WERI-Rb-1 (cell line): ENCODE measurements around the gene CENPT.

Experiments
- DNase-seq: peaks from one replicate; pipeline ENCODE4 v3.0.0-alpha.2; 2020
- H3K27ac ChIP-seq: fragments of 250-450 bp; sonication (Bioruptor Pico); 2 replicates; pipeline ENCODE4 v1.5.1; 2020; ENCODE audit warnings: mild to moderate bottlenecking, moderate library complexity
- H3K27me3 ChIP-seq: fragments of 250-450 bp; sonication (Bioruptor Pico); 2 replicates; pipeline ENCODE4 v1.5.1; 2021; ENCODE audit warnings: mild to moderate bottlenecking, low read depth, moderate library complexity; ENCODE audit not compliant: insufficient read depth, severe bottlenecking
- H3K36me3 ChIP-seq: fragments of 250-450 bp; sonication (Bioruptor Pico); 2 replicates; pipeline ENCODE4 v1.5.1; 2020; ENCODE audit warnings: mild to moderate bottlenecking, moderate library complexity
- H3K4me3 ChIP-seq: 2 replicates; pipeline ENCODE4 v1.5.1; 2011; ENCODE audit warnings: low read depth, mild to moderate bottlenecking, control low read depth, low read length
- H3K9me3 ChIP-seq: fragments of 250-450 bp; sonication (Bioruptor Pico); 2 replicates; pipeline ENCODE4 v1.5.1; 2021; ENCODE audit warnings: mild to moderate bottlenecking, moderate library complexity; ENCODE audit not compliant: severe bottlenecking
- CTCF ChIP-seq: IDR thresholded peaks from 2 replicates; pipeline ENCODE4 v1.5.1; 2011; ENCODE audit warnings: low read depth, mild to moderate bottlenecking, control low read depth, inconsistent platforms, low read length

The CENPT gene

DNA sequence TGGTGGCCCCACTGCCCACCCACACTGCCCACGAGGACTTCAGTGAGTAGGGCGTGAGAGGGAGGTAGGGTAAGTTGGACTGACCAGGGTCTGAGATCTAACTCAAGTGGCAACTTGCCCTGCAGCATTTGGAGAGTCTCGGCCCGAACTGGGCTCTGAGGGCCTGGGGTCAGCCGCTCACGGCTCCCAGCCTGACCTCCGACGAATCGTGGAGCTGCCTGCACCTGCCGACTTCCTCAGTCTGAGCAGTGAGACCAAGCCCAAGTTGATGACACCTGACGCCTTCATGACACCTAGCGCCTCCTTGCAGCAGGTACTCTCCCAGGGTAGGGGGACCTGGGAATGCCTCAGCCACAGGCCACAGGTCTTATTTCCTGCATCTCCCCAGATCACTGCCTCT, 32.0 kb upstream of the CENPT start:
- no peaks in the 10 kb centered on the region for H3K27me3 ChIP-seq
- no peak for TF ChIP-seq CTCF

DNA sequence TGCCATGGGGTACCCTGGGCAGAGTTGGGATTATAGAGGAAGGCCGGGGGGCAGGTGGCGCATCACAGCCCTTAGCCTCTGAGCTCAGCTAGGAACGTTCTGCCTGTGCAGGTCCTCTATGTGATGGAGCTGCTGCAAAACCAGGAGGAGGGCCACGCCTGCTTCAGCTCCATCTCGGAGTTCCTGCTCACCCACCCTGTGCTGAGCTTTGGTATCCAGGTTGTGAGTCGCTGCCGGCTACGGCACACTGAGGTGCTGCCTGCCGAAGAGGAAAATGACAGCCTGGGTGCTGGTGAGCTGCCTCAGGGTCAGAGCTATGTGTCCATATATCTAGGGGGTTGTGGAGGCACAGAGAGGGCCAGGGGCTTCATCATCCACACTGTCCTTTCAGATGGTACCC, 31.4 kb upstream of the CENPT start:
- TF ChIP-seq CTCF: no peak
- no peak overlapping the region for H3K4me3 ChIP-seq
- H3K27ac ChIP-seq: no peak overlapping the region
- no peak for DNase-seq
- no peaks in the 10 kb centered on the region for H3K9me3 ChIP-seq
- H3K27me3 ChIP-seq: no peaks in the 10 kb centered on the region
- peaks cover 87% of the 10 kb centered on the region for H3K36me3 ChIP-seq

More for the DNA sequence above, 32.0 kb upstream of the CENPT start:
- H3K27ac ChIP-seq: no peak overlapping the region
- no peak for DNase-seq
- H3K9me3 ChIP-seq: no peaks in the 10 kb centered on the region
- H3K36me3 ChIP-seq: peaks cover 91% of the 10 kb centered on the region
- H3K4me3 ChIP-seq: no peak overlapping the region

- no peak for TF ChIP-seq CTCF
- Histone ChIP-seq H3K9me3 (no peaks in the 10 kb centered on the region), H3K4me3 (no peak overlapping the region), H3K36me3 (peaks cover 81% of the 10 kb centered on the region), H3K27ac (no peak overlapping the region), H3K27me3 (no peaks in the 10 kb centered on the region)
- DNase-seq: no peak
These were observed 30.7 kb upstream of the CENPT start for GRCh38 chr16:67878232-67878631.

- Histone ChIP-seq H3K9me3 (no peaks in the 10 kb centered on the region), H3K36me3 (peaks cover 75% of the 10 kb centered on the region), H3K27ac (no peak overlapping the region), H3K27me3 (no peaks in the 10 kb centered on the region), H3K4me3 (no peak overlapping the region)
- no peak for TF ChIP-seq CTCF
- no peak for DNase-seq
These were observed 29.6 kb upstream of the CENPT start for GRCh38 chr16:67877064-67877463.

DNA sequence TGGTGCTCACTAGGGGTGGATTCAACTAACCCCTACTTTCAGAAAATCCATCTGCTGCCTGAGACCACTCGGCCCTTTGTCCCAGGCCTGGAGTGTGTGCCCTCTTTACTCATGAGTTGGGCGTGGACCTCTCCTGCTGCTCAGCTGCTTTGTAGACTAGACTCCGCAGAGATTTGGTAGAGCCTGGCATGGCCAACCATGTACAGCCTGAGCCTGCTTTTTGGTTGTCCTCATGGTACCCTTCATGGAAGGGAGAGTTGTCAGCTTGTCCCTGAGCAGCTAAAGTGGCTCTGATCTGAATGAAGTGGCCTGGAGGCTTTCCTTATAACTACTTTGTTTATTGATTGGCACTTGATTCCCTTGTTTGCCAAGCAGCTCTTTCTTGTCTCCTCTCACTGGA, 26.9 kb upstream of the CENPT start:
- DNase-seq: no peak
- Histone ChIP-seq H3K36me3 (peaks cover 73% of the 10 kb centered on the region), H3K27ac (no peak overlapping the region), H3K4me3 (no peak overlapping the region), H3K27me3 (no peaks in the 10 kb centered on the region), H3K9me3 (no peaks in the 10 kb centered on the region)
- TF ChIP-seq CTCF: no peak
